IPS DF 6.9 (cell line): Measurements from ENCODE around the gene UBE2D2.

Source experiments
- DNase-seq: peaks from one replicate; pipeline ENCODE4 v3.0.0-alpha.2; 2013; ENCODE audit warnings: low read depth, low spot score
- H3K27ac ChIP-seq: one replicate; pipeline ENCODE4 v1.5.1; 2013; ENCODE audit warnings: low read length, control low read depth
- H3K27me3 ChIP-seq: 2 replicates; pipeline ENCODE4 v1.6.1; 2013; ENCODE audit warnings: mild to moderate bottlenecking, low read length; ENCODE audit not compliant: control insufficient read depth, insufficient read depth
- H3K36me3 ChIP-seq: 2 replicates; pipeline ENCODE4 v1.6.1; 2013; ENCODE audit warnings: low read length; ENCODE audit not compliant: control insufficient read depth, insufficient read depth
- H3K4me1 ChIP-seq: 2 replicates; pipeline ENCODE4 v1.6.1; 2013; ENCODE audit warnings: low read length; ENCODE audit not compliant: control insufficient read depth, insufficient read depth
- H3K4me3 ChIP-seq: 2 replicates; pipeline ENCODE4 v1.5.1; 2013; ENCODE audit warnings: mild to moderate bottlenecking, low read length
- H3K9me3 ChIP-seq: 2 replicates; pipeline ENCODE4 v1.6.1; 2013; ENCODE audit warnings: low read length, inconsistent platforms; ENCODE audit not compliant: control insufficient read depth, insufficient read depth
- WGBS: extraction: QIAGEN DNeasy Blood & Tissue Kit; methylation state at CpG from one replicate; pipeline ENCODE4 v1.1.7; 2013; ENCODE audit warnings: mixed read lengths, missing lambda C conversion rate; ENCODE audit not compliant: insufficient read length, insufficient coverage; 5-methylcytosine and 5-hydroxymethylcytosine counted together

The UBE2D2 gene

DNA sequence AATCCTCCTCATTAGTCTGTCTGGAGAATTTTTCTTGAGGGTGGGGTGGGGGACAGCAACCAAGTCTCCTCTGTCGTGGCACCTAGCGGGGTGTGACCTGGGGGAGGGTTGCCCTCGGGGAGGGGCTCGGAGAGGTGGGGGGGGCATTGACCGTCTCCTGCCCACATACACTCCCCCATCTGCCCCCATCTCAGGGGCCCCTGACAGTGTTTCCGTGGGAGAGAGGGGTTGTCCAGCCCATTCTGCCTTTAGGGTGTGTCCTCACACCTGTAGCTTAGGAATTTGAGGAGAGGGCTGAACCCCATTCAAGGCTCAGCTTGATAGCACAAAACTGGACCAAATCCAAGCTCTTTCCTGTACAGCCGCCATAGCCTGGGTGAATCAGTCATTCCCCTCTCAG, 81.1 kb downstream of the UBE2D2 start:
- WGBS: no CpG with 5 or more reads among the region's 7 CpGs
- peaks cover 5% of the 10 kb centered on the region for H3K27me3 ChIP-seq
- no peak overlapping the region for H3K27ac ChIP-seq
- H3K4me1 ChIP-seq: peaks cover 28% of the 10 kb centered on the region
- no peak overlapping the region for H3K4me3 ChIP-seq
- H3K9me3 ChIP-seq: no peaks in the 10 kb centered on the region
- H3K36me3 ChIP-seq: no peaks in the 10 kb centered on the region
- DNase-seq: no peak

DNA sequence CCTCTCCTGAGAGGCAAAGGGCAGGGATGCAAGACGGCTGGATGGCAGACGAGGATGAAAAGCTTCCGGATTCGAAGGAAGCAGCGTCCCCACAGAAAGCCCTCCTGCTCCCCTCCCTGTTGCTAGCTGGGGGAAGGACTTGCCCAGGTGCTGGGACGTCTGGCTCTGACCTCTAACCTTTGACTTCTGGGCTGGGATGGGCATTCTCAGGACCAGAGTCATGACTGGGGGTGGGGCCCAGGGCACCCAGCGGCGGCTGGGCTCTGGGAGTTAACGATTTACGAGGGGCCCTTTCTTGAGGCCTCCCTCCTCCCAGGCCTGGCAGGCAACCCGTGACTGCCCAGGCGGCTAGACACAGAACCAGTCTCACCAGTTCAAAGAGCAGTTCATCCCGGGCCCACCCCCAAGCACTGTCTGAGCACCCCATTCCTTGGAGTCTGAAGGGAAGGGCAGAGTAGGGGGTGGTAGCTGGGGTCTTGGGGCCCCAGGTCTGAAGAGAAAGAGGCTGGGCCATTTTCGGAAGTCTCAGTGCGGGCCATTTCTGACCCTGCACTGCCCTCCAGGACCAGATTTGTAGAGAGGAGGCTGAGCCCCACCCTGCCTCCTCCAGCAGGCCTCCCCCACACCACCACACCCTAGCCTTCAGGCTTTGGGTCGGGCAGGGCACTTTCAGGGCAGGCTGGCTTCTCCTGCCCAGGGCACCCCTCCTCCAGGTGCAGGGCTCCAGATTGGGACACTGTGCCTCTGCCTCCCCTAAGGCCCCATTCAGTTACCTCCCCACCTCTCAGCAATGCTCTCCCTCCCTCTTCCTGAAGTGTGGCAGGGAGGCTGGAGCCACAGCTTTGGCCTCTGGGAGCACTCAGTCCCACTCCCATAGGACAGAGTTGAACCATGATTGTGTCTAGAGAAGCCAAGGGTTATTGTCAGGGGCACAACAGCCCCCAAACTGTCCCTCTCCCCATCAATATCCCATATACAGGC, 82.0 kb downstream of the UBE2D2 start:
- no peaks in the 10 kb centered on the region for H3K36me3 ChIP-seq
- H3K4me3 ChIP-seq: no peak overlapping the region
- no peak for DNase-seq
- H3K27ac ChIP-seq: no peak overlapping the region
- no CpG with 5 or more reads among the region's 16 CpGs for WGBS
- peaks cover 5% of the 10 kb centered on the region for H3K27me3 ChIP-seq
- peaks cover 26% of the 10 kb centered on the region for H3K4me1 ChIP-seq
- H3K9me3 ChIP-seq: no peaks in the 10 kb centered on the region

DNA sequence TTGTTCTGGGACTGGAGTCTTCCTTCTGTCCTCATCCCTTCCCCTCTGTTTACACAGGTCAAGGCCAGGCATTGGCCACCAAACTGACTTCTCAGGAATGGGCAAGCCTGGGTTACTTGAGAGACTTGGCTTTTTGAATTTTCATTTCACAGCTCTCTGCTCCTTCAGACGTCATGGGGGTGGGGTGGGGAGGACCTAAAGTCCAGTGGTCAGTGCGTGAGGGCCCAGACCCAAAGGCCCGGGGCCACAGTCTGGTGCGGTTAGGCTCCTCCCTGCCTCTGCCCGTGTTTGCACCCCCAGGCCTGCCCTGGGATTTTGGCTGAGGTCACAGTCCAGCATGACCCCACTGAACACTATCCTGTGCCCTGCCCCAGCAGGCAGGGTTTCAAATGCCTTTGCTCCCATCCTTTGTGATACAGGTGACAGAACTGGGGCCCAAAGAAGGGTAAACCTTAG, 82.9 kb downstream of the UBE2D2 start:
- DNase-seq: no peak
- Histone ChIP-seq H3K4me3 (no peak overlapping the region), H3K4me1 (peaks cover 21% of the 10 kb centered on the region), H3K36me3 (no peaks in the 10 kb centered on the region), H3K27ac (no peak overlapping the region), H3K9me3 (no peaks in the 10 kb centered on the region), H3K27me3 (peaks cover 5% of the 10 kb centered on the region)
- no CpG with 5 or more reads among the region's 5 CpGs for WGBS

DNA sequence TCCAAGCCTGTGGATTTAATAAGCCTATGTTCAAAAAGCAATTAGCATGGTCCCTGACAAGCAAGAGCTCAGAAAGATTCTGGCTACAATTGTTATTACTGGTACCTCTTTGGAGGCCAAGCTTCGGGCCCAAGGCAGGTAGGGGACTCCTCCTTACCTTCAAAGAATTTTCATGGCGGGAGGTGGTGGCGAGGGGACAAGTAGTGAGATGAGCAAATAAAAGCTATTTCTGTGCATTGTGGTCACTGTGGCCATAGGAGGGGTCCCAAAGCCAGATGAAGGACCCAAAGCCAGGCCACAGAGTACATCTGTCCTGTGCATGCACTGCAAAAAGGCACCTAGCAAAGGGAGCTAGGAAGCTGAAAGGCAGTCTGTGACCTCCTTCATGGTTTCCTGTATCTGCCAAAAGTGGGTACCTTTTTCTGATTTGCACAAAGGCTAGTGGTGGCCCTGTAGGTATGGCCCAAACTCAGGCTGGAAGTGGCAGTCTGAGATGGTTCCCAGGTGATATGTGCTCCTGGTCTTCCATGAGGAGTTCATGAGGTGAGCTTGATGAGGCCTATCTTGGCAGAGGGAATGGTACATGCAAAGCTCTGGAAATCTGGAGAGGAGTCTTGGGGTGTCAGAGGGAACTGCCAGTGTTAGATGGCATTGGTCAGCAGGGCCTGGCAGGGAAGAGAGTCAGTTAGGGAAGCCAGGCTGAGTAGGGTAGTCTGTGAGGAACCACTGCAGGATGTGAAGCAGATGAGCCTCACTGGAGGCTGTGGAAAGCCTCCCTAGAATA, 83.7 kb downstream of the UBE2D2 start:
- Histone ChIP-seq H3K36me3 (no peaks in the 10 kb centered on the region), H3K27ac (no peak overlapping the region), H3K9me3 (no peaks in the 10 kb centered on the region), H3K4me1 (peaks cover 19% of the 10 kb centered on the region), H3K27me3 (peaks cover 5% of the 10 kb centered on the region), H3K4me3 (no peak overlapping the region)
- WGBS: no CpG with 5 or more reads among the region's 3 CpGs
- DNase-seq: no peak

DNA sequence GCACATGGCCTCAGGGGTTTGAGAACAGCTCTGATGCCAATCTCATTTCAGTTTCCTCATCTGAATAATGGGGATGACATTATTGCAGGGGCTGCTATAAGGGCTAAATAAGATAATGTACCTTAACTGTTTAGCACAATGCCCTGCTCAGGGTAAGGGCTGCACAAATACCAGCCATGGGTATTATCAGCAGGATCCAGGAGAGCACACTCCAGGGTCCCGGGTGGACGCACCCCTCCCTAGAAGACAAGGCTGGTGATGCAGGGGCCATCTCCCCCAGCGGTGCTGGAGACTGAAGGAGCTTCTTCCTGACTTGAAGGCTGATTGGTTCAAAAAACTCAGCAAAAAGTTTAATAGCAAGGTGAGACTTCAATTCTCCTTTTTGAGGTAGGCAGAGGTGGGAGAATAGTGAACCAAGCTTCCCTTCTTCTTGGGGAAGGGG, 84.3 kb downstream of the UBE2D2 start:
- no CpG with 5 or more reads among the region's 3 CpGs for WGBS
- Histone ChIP-seq H3K4me1 (peaks cover 14% of the 10 kb centered on the region), H3K27ac (no peak overlapping the region), H3K36me3 (no peaks in the 10 kb centered on the region), H3K4me3 (no peak overlapping the region), H3K27me3 (peaks cover 5% of the 10 kb centered on the region), H3K9me3 (no peaks in the 10 kb centered on the region)
- DNase-seq: no peak

DNA sequence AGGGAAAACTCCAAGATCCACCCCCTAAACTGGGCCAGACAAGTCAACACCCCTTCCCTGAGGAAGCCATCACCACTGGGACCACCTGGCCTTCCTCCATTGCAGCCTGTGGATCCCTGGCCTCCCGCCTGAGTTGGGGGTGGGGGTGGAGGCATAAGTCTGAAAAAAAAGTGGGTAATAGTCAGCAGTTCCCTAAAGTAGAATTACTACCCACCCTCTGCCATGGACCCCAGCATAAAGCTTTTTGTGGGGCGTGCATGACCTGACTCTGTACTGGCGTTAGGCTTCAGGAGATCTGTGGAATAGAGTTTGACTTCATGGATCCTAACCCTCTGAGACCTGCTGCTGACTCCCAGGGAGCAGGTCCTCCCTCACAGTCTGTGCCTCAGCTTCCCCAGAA, 85.0 kb downstream of the UBE2D2 start:
- peaks cover 8% of the 10 kb centered on the region for H3K4me1 ChIP-seq
- H3K36me3 ChIP-seq: no peaks in the 10 kb centered on the region
- no peak overlapping the region for H3K27ac ChIP-seq
- no peaks in the 10 kb centered on the region for H3K9me3 ChIP-seq
- H3K4me3 ChIP-seq: no peak overlapping the region
- H3K27me3 ChIP-seq: peaks cover 5% of the 10 kb centered on the region
- no CpG with 5 or more reads among the region's 3 CpGs for WGBS
- no peak for DNase-seq

DNA sequence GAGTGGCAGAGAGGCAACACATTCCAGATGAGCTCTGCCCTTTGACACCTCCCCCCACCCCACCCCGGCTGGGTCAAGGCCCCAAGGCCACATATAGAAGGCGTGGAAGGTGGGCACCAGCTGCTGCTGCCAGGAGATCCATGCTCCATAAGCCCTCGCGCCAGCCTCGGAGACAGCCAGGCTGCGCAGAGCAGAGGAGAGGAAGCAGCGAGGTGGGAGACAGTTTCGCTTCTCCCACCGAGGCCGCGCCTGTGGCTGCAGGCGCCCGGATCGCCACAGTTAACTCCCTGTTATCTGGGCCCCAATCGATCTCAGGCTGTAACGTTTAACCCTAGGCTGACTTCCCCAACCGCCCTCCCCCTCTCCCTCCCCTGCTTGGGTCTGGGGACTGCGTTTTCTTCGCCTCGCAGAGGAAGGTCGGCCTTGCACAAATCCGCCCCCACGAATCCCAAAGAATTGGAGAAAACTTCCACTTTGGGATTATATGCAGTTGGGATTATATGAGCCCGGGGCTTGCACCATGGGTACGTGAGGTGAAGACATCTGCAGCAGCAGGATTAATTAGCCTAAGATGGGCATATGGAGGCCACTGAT, 85.9 kb downstream of the UBE2D2 start:
- H3K27ac ChIP-seq: no peak overlapping the region
- no peak for DNase-seq
- H3K9me3 ChIP-seq: no peaks in the 10 kb centered on the region
- H3K4me3 ChIP-seq: peak overlapping the region; percentile 65; the same call in 1 of the 2 replicates
- H3K4me1 ChIP-seq: peaks cover 9% of the 10 kb centered on the region
- H3K36me3 ChIP-seq: no peaks in the 10 kb centered on the region
- no CpG with 5 or more reads among the region's 25 CpGs for WGBS
- peaks cover 5% of the 10 kb centered on the region for H3K27me3 ChIP-seq

DNA sequence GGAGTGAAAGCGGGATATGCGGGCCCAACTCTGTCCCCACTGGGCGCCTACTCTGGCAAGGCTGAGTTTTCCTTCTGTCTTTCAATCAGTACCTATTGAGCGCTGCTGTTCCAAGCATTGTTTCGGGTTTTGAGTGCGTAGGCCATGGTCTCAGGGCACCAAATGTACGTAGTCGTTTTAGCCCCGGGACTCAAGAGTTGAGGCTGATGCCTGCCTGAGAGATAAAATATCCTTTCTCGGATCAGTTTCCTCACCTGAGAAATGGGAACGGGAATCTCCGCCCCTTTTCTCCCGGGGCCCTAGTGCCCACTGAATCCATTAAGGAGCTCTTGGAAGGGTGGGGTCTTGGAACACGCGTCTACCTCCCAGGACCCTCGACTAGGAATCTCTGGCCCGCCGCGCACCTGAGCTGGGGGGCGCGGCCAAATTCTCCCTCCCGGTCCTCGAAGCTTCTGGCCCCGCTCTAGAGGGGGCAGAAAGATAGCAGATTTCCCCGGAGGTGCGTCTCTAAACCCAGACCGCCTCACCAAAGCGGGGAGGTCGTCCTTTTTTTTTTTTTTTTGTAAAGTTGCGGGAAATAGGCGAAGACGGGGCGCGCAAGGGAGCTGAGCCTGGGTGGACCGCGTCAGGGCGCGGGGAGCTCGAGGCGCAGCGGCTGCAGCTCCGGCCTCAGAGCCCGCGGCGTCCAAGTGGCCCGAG, 86.5 kb downstream of the UBE2D2 start:
- Histone ChIP-seq H3K9me3 (no peaks in the 10 kb centered on the region), H3K4me1 (peaks cover 13% of the 10 kb centered on the region), H3K4me3 (peak overlapping the region; percentile 65; the same call in 1 of the 2 replicates), H3K27me3 (peaks cover 5% of the 10 kb centered on the region), H3K27ac (no peak overlapping the region), H3K36me3 (no peaks in the 10 kb centered on the region)
- no CpG with 5 or more reads among the region's 46 CpGs for WGBS
- no peak for DNase-seq

DNA sequence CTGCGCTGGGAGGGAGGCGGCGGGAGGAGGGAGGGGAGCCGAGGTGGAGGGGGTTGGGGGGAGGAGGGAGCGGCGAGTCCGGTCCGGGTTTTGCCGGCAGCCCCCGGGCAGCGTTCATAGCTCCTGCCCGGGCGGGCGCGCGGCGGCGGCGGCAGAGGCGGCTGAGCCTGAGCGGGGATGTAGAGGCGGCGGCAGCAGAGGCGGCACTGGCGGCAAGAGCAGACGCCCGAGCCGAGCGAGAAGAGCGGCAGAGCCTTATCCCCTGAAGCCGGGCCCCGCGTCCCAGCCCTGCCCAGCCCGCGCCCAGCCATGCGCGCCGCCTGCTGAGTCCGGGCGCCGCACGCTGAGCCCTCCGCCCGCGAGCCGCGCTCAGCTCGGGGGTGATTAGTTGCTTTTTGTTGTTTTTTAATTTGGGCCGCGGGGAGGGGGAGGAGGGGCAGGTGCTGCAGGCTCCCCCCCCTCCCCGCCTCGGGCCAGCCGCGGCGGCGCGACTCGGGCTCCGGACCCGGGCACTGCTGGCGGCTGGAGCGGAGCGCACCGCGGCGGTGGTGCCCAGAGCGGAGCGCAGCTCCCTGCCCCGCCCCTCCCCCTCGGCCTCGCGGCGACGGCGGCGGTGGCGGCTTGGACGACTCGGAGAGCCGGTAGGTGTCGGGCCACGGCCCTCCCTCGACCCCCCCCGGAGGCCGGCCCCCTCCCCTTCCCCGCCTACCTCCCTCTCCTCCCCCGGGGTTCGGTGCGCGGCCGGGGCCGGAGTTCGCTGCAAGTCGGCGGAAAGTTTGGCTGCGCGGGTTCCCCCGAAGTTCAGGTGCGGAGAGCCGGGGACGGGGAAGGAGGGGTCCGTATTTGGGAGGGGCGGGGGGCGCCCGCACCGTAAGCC, 87.3 kb downstream of the UBE2D2 start, which contains the start of gene CXXC5:
Gene CXXC5 (plus strand): TSS at position 145 of the 877 bp plus-strand sequence. CDS start 32,175 bp downstream, outside the sequence.
- DNase-seq: no peak
- no peak within 1 kb of the TSS for H3K27ac ChIP-seq
- no CpG with 5 or more reads among the region's 106 CpGs for WGBS

More for the DNA sequence above, 87.3 kb downstream of the UBE2D2 start, which contains the start of gene CXXC5:
- Histone ChIP-seq H3K4me1 (peaks cover 19% of the 10 kb centered on the region), H3K4me3 (peak within 1 kb of the TSS; percentile 65), H3K36me3 (no peaks in the 10 kb centered on the region), H3K9me3 (no peaks in the 10 kb centered on the region), H3K27me3 (peaks cover 5% of the 10 kb centered on the region)
